Measurements from ENCODE around the gene FYB1.
A peak's percentile ranks its signal among the peaks of the same experiment; 100 is the strongest.

The FYB1 gene

GRCh38 chr5:39207345-39208045, 11.9 kb downstream of the FYB1 start:
- no peak for DNase-seq
- peak overlapping the region; percentile 92 for H3K27ac Mint-ChIP-seq
- H3K4me3 Mint-ChIP-seq = peak overlapping the region; percentile 75
- H3K36me3 Mint-ChIP-seq = peaks cover 5% of the 10 kb centered on the region
- CTCF ChIA-PET = interaction anchor here (0.8 to 0.9 kb wide), 2 partner anchors 8 to 30 kb away, joined by 3 read pairs; no protein-coding TSS in a partner anchor
- no peaks in the 10 kb centered on the region for H3K9me3 Mint-ChIP-seq
- no peaks in the 10 kb centered on the region for H3K27me3 Mint-ChIP-seq
- H3K4me1 Mint-ChIP-seq = peaks cover 85% of the 10 kb centered on the region

GRCh38 chr5:39206630-39207321, 12.6 kb downstream of the FYB1 start:
- CTCF ChIA-PET = no interaction called here
- Mint-ChIP-seq H3K4me1 (peaks cover 79% of the 10 kb centered on the region), H3K4me3 (peak overlapping the region; percentile 61), H3K36me3 (peaks cover 7% of the 10 kb centered on the region), H3K27ac (peak overlapping the region; percentile 49), H3K9me3 (no peaks in the 10 kb centered on the region), H3K27me3 (no peaks in the 10 kb centered on the region)
- DNase-seq = no peak

DNA sequence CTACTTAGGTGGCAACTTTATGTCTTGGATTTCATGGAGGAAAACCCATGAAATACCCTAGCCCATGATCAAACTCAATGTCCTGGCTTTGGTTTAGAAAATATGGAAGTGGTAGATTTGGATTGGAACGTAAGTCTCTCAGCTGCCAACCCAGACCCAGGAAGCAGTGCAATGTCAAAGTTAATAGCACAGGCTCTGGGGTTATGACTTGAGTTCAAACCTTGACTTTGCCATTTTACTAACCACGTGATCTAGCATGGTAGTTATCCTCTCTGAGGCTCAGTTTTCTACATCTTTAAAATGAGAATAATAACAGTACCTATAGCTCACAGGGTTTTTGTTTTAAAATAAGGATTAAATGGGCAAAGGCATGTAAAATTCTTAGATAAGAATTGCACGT, 13.8 kb downstream of the FYB1 start:
- H3K27ac Mint-ChIP-seq = peak overlapping the region; percentile 94
- H3K27me3 Mint-ChIP-seq = no peaks in the 10 kb centered on the region
- peaks cover 67% of the 10 kb centered on the region for H3K4me1 Mint-ChIP-seq
- DNase-seq = peak; percentile 38
- CTCF ChIA-PET = interaction anchor here (0.7 to 1.5 kb wide), 4 partner anchors 9 to 78 kb away, joined by 3 to 6 read pairs (median 4); no protein-coding TSS in a partner anchor
- no peaks in the 10 kb centered on the region for H3K9me3 Mint-ChIP-seq
- peaks cover 15% of the 10 kb centered on the region for H3K36me3 Mint-ChIP-seq
- H3K4me3 Mint-ChIP-seq = peak overlapping the region; percentile 88

GRCh38 chr5:39203951-39204350, 15.4 kb downstream of the FYB1 start:
- peaks cover 28% of the 10 kb centered on the region for H3K36me3 Mint-ChIP-seq
- peak overlapping the region; percentile 88 for H3K4me3 Mint-ChIP-seq
- peak overlapping the region; percentile 94 for H3K27ac Mint-ChIP-seq
- H3K4me1 Mint-ChIP-seq = peaks cover 51% of the 10 kb centered on the region
- CTCF ChIA-PET = no interaction called here
- no peaks in the 10 kb centered on the region for H3K9me3 Mint-ChIP-seq
- H3K27me3 Mint-ChIP-seq = no peaks in the 10 kb centered on the region
- DNase-seq = no peak

GRCh38 chr5:39203275-39203922, 16.0 kb downstream of the FYB1 start:
- Mint-ChIP-seq H3K4me3 (peak overlapping the region; percentile 88), H3K27me3 (no peaks in the 10 kb centered on the region), H3K9me3 (no peaks in the 10 kb centered on the region), H3K27ac (peak overlapping the region; percentile 94), H3K4me1 (peaks cover 46% of the 10 kb centered on the region), H3K36me3 (peaks cover 29% of the 10 kb centered on the region)
- CTCF ChIA-PET = interaction anchor here (0.7 to 4.6 kb wide), 4 partner anchors 9 to 18 kb away, joined by 3 to 57 read pairs (median 20); no protein-coding TSS in a partner anchor
- no peak for DNase-seq

DNA sequence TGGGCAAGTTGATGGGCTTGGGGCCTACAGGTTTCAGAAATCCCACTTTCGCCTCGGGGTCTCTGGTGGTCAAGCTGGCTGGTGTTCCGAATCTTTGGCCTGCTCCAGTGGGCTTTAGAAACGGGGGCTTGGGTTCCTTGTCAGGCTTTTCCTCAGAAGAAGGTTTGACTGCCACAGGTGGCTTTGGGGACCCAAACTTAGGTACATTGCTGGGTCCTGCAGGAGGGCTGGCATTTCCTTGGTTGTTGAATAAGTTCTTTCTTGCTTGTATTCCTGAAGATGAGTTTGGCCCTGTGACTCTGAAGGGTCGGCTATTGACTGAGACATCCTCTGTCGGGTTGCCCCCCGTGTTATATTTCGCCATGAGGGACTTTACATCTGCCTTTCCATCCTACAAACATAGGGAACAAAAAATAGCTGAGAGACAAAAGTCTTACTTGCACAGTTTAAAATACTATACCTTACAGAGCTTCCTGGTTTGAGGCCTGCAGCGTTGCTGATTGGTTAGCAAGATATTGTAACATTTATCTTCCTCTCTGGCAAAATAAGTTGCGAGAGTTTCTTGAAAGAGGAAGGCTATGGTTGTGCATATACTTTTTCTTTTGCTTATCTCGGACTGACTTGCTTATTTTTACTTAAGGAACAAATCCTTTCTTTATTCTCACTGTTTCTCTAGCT, 16.6 kb downstream of the FYB1 start:
- Mint-ChIP-seq H3K4me3 (peak overlapping the region; percentile 88), H3K9me3 (no peaks in the 10 kb centered on the region), H3K36me3 (peaks cover 31% of the 10 kb centered on the region), H3K27ac (peak overlapping the region; percentile 94), H3K4me1 (peaks cover 41% of the 10 kb centered on the region), H3K27me3 (no peaks in the 10 kb centered on the region)
- DNase-seq = peak; percentile 66
- CTCF ChIA-PET = interaction anchor here (0.6 to 4.6 kb wide), 5 partner anchors 9 to 87 kb away, joined by 3 to 57 read pairs (median 14); no protein-coding TSS in a partner anchor

DNA sequence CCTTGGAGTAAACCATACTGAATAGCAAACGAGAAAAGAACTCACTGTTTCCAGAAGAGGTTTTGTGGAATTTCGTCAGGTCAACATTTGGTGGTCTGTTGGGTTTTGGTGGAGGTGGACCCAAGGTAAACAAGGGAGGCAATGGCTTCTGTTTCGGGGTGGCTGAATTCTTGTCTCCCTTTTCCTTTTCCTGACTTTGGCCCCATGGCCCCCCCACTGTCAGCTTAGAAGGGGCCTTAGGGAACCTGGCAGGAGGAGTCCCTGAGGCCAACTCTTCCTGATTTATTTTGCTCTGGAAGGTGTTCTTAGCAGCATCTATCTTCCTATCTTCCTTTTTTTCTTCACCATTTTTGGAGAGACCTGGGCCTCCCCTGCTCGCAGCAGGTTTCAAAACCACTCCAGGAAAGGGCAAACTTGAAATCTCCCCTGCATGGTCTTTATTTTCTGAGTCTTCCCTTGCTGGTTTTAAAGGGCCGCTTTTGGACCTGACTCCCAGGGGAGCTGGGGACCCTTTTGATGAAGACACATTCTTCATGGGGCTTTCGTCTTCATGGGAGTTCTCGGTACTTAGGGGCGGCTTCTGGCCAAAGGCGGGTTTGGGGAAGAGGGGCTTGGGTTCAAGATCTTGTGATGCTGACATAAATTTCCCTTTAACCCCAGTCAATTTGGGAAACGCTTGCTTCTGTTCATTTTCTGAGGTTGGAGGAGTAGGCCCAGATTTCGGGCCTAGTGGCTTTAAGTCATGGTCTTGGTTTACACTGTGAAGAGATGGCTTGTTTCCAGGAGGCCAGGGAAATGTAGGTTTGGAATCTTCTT, 17.4 kb downstream of the FYB1 start:
- H3K9me3 Mint-ChIP-seq = no peaks in the 10 kb centered on the region
- CTCF ChIA-PET = interaction anchor here (0.6 to 4.6 kb wide), 15 partner anchors 9 to 121 kb away, joined by 3 to 57 read pairs (median 8); partner anchors contain the start of gene FYB1
- peak overlapping the region; percentile 94 for H3K27ac Mint-ChIP-seq
- peaks cover 40% of the 10 kb centered on the region for H3K4me1 Mint-ChIP-seq
- H3K36me3 Mint-ChIP-seq = peaks cover 31% of the 10 kb centered on the region
- DNase-seq = no peak
- H3K27me3 Mint-ChIP-seq = no peaks in the 10 kb centered on the region
- H3K4me3 Mint-ChIP-seq = peak overlapping the region; percentile 88

- peak overlapping the region; percentile 94 for H3K27ac Mint-ChIP-seq
- no peak for DNase-seq
- peaks cover 38% of the 10 kb centered on the region for H3K36me3 Mint-ChIP-seq
- H3K4me1 Mint-ChIP-seq = peaks cover 39% of the 10 kb centered on the region
- H3K27me3 Mint-ChIP-seq = no peaks in the 10 kb centered on the region
- H3K9me3 Mint-ChIP-seq = no peaks in the 10 kb centered on the region
- CTCF ChIA-PET = interaction anchor here (0.6 to 4.6 kb wide), 15 partner anchors 9 to 120 kb away, joined by 3 to 57 read pairs (median 8); partner anchors contain the start of gene FYB1
- H3K4me3 Mint-ChIP-seq = peak overlapping the region; percentile 88
These were observed 18.1 kb downstream of the FYB1 start for GRCh38 chr5:39201160-39201780.

GRCh38 chr5:39200081-39200480, 19.3 kb downstream of the FYB1 start:
- DNase-seq = peak; percentile 42
- H3K27ac Mint-ChIP-seq = peak overlapping the region; percentile 94
- H3K36me3 Mint-ChIP-seq = peaks cover 45% of the 10 kb centered on the region
- H3K4me3 Mint-ChIP-seq = peak overlapping the region; percentile 88
- CTCF ChIA-PET = interaction anchor here (0.6 to 4.6 kb wide), 11 partner anchors 10 to 83 kb away, joined by 3 to 57 read pairs (median 13); no protein-coding TSS in a partner anchor
- H3K27me3 Mint-ChIP-seq = no peaks in the 10 kb centered on the region
- peaks cover 37% of the 10 kb centered on the region for H3K4me1 Mint-ChIP-seq
- H3K9me3 Mint-ChIP-seq = no peaks in the 10 kb centered on the region

- H3K27ac Mint-ChIP-seq = peak overlapping the region; percentile 94
These were observed 20.0 kb downstream of the FYB1 start for GRCh38 chr5:39199335-39199734.

GRCh38 chr5:39198127-39198526, 21.2 kb downstream of the FYB1 start:
- CTCF ChIA-PET = interaction anchor here (0.6 to 1.0 kb wide), 2 partner anchors 9 to 85 kb away, joined by 3 read pairs; no protein-coding TSS in a partner anchor
- peak overlapping the region; percentile 81 for H3K27ac Mint-ChIP-seq

More at GRCh38 chr5:39199335-39199734, 20.0 kb downstream of the FYB1 start:
- CTCF ChIA-PET = interaction anchor here (0.6 to 4.6 kb wide), 4 partner anchors 12 to 35 kb away, joined by 3 to 57 read pairs (median 15); no protein-coding TSS in a partner anchor
- no peak for DNase-seq
- no peaks in the 10 kb centered on the region for H3K9me3 Mint-ChIP-seq
- no peaks in the 10 kb centered on the region for H3K27me3 Mint-ChIP-seq
- peaks cover 52% of the 10 kb centered on the region for H3K36me3 Mint-ChIP-seq
- peak overlapping the region; percentile 88 for H3K4me3 Mint-ChIP-seq
- H3K4me1 Mint-ChIP-seq = peaks cover 37% of the 10 kb centered on the region

DNA sequence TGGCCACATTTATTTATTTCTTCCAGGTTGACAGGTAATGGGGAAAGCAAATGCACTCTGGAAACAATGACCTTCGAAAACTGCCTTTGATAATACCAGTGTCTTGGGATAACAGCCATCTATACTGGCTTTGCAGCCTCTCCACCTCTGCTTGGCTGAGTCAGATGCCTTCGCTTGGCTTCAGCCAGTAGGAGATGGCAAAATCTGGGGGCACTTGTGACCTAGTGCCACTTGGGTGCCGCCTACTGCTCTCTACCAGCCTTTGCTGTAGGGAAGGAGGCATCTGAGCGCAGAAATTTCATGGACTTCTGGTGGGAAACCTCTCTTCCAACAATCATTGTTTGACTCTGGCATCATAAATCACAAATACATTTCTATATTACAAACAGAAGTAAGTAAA, 21.8 kb downstream of the FYB1 start:
- CTCF ChIA-PET = interaction anchor here (1.0 kb wide), 2 partner anchors 19 to 86 kb away, joined by 3 read pairs; no protein-coding TSS in a partner anchor
- no peaks in the 10 kb centered on the region for H3K27me3 Mint-ChIP-seq
- peak overlapping the region; percentile 82 for H3K4me3 Mint-ChIP-seq
- peaks cover 62% of the 10 kb centered on the region for H3K36me3 Mint-ChIP-seq
- no peaks in the 10 kb centered on the region for H3K9me3 Mint-ChIP-seq
- peak; percentile 73 for DNase-seq
- H3K27ac Mint-ChIP-seq = peak overlapping the region; percentile 35
- peaks cover 49% of the 10 kb centered on the region for H3K4me1 Mint-ChIP-seq

More at GRCh38 chr5:39198127-39198526, 21.2 kb downstream of the FYB1 start:
- no peak for DNase-seq
- Mint-ChIP-seq H3K27me3 (no peaks in the 10 kb centered on the region), H3K36me3 (peaks cover 64% of the 10 kb centered on the region), H3K4me1 (peaks cover 43% of the 10 kb centered on the region), H3K9me3 (no peaks in the 10 kb centered on the region), H3K4me3 (peak overlapping the region; percentile 82)
